Neural crest cell (in vitro differentiated cells): ENCODE measurements around the gene ITM2C. TPM values are rescaled to one million over a fixed set of nuclear protein-coding genes. Genes with fewer than 3 reads are reported as not detected.
A peak's percentile ranks its signal among the peaks of the same experiment; 100 is the strongest.

Source experiments
- DNase-seq: peaks from one replicate; pipeline ENCODE4 v3.0.0; 2021; ENCODE audit warnings: low read depth, mixed read lengths, low spot score
- H3K27ac Mint-ChIP-seq: one replicate; pipeline ENCODE4 v1.8.0; 2021; ENCODE audit warnings: mild to moderate bottlenecking, mixed read lengths; ENCODE audit not compliant: unreplicated experiment
- H3K27me3 Mint-ChIP-seq: 2 replicates; pipeline ENCODE4 v1.8.0; 2021; ENCODE audit warnings: low read depth, mild to moderate bottlenecking, mixed read lengths
- H3K36me3 Mint-ChIP-seq: 2 replicates; pipeline ENCODE4 v1.8.0; 2021; ENCODE audit warnings: low read depth, mild to moderate bottlenecking, mixed read lengths
- H3K4me1 Mint-ChIP-seq: 2 replicates; pipeline ENCODE4 v1.8.0; 2021; ENCODE audit warnings: mixed read lengths
- H3K4me3 Mint-ChIP-seq: one replicate; pipeline ENCODE4 v1.8.0; 2021; ENCODE audit warnings: mild to moderate bottlenecking, mixed read lengths
- H3K9me3 Mint-ChIP-seq: 2 replicates; pipeline ENCODE4 v1.8.0; 2021; ENCODE audit warnings: mixed read lengths
- total RNA-seq: library from RNA; stranded (reverse); gene quantifications from 2 replicates; pipeline ENCODE4 v1.2.1, GENCODE V29; 2021
- TF ChIP-seq, protein P1 (sequence below): fragments of 200-600 bp; sonication (generic); conservative IDR thresholded peaks from 2 replicates; pipeline ENCODE4 v1.5.0; 2021; ENCODE audit warnings: antibody characterized with exemption, mild to moderate bottlenecking

ITM2C gene
- total RNA-seq, 1 donor from 2014 or later, result 106 TPM

DNA sequence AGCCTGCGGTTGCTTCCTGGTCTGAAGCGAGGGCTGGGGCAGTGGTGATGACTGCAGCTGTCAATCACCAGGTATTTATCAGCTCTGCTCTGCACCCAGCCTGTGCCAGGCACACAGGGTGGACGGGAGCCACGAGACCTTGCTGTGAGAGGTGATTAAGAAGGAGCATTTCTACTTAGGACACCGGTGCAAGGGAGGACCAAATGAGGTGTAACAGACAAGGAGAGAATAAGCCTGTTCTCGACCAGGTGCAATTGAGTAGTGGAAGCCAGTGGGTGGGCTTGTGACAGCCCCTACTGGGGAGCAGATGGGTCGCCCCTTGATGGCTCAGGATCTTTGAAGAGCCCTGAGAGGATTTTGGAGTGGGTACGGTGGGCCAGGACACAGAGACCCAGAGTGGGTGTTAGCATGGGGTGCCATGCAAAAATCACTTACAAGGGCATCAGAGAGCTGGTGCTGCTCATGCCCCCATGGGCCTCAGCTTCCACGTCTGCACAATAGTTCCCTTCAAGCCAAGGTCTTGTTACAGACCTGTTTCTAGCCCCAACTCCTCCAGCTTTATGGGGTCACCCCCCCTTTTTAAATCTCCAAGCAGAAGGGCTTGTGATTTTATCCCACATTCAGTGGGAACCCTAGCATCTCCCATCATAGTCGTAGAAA, 35.7 kb downstream of the ITM2C start:
- no peak overlapping the region for H3K27ac Mint-ChIP-seq
- H3K9me3 Mint-ChIP-seq, result no peaks in the 10 kb centered on the region
- H3K4me3 Mint-ChIP-seq, result no peak overlapping the region
- H3K27me3 Mint-ChIP-seq, result no peaks in the 10 kb centered on the region
- TF ChIP-seq, protein P1, sequence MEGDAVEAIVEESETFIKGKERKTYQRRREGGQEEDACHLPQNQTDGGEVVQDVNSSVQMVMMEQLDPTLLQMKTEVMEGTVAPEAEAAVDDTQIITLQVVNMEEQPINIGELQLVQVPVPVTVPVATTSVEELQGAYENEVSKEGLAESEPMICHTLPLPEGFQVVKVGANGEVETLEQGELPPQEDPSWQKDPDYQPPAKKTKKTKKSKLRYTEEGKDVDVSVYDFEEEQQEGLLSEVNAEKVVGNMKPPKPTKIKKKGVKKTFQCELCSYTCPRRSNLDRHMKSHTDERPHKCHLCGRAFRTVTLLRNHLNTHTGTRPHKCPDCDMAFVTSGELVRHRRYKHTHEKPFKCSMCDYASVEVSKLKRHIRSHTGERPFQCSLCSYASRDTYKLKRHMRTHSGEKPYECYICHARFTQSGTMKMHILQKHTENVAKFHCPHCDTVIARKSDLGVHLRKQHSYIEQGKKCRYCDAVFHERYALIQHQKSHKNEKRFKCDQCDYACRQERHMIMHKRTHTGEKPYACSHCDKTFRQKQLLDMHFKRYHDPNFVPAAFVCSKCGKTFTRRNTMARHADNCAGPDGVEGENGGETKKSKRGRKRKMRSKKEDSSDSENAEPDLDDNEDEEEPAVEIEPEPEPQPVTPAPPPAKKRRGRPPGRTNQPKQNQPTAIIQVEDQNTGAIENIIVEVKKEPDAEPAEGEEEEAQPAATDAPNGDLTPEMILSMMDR, result no peak
- no peak for DNase-seq
- no peaks in the 10 kb centered on the region for H3K36me3 Mint-ChIP-seq
- H3K4me1 Mint-ChIP-seq, result peaks cover 24% of the 10 kb centered on the region

DNA sequence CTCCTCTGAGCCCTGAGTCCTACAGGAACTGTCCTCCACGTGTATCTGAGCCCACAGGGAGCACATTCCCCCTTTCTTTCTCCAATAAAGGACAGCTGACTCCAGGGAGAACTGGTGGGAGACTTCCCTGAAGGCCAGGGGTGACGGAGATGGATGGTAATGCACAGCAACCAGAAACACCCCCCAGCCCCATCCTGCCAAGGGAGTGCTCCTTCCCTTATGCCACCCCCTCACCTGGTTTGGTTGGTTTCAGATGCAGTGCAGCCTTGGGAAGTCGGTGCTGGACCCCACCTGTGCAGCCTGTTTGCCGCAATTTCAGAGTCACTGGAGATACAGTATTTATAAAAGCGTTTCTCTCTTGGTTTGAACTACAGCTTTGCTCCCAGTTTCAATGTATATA, 36.3 kb downstream of the ITM2C start:
- no peak overlapping the region for H3K4me3 Mint-ChIP-seq
- no peak overlapping the region for H3K27ac Mint-ChIP-seq
- TF ChIP-seq, protein P1, result no peak
- no peak for DNase-seq
- peaks cover 29% of the 10 kb centered on the region for H3K4me1 Mint-ChIP-seq
- H3K9me3 Mint-ChIP-seq, result no peaks in the 10 kb centered on the region
- no peaks in the 10 kb centered on the region for H3K36me3 Mint-ChIP-seq
- H3K27me3 Mint-ChIP-seq, result no peaks in the 10 kb centered on the region

- TF ChIP-seq, protein P1, result peak; percentile 77
- no peaks in the 10 kb centered on the region for H3K27me3 Mint-ChIP-seq
- H3K9me3 Mint-ChIP-seq, result no peaks in the 10 kb centered on the region
- no peak overlapping the region for H3K27ac Mint-ChIP-seq
- peaks cover 34% of the 10 kb centered on the region for H3K4me1 Mint-ChIP-seq
- no peaks in the 10 kb centered on the region for H3K36me3 Mint-ChIP-seq
- DNase-seq, result peak; percentile 40
- no peak overlapping the region for H3K4me3 Mint-ChIP-seq
Measured at GRCh38 chr2:230902180-230902899, 37.6 kb downstream of the ITM2C start.

DNA sequence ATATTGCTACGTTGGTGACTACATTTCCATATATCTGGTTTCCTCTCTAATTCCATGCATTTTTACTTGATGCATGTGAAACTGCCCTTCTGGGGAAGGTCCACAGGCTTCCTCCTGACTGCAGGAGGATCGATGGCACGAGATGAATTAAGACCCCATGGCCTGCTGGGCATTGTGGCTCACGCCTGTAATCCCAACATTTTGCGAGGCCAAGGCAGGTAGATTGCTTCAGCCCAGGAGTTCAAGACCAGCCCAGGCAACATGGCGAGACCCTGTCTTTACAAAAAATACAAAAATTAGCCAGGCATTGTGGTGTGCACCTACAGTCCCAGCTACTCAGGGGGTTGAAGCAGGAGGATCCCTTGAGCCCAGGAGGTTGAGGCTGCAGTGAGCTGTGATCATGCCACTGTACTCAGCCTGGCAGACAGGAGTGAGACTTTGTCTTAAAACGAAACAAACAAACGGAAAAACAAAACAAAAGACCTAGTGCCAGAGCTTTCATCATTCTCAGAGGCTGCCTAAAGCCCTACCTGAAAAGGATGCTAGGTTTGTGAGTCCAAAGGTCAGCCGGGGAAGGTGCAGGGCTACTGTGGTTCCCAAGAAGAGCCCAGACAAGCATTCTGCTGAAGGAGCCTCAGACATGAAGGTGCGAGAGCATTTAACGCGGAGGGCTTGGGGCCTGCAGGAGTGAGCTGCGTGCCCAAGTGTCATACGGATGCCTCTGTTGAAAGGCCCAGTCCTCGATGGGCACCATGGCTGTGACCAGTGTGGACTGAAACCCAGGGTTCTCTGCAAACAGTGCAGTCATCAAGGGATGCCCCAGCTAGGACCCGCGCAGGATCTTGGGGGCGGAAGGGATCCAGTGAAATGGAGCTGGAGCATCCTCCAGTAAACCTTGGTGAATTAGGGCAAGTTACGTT, 38.7 kb downstream of the ITM2C start:
- no peaks in the 10 kb centered on the region for H3K9me3 Mint-ChIP-seq
- H3K27ac Mint-ChIP-seq, result no peak overlapping the region
- no peaks in the 10 kb centered on the region for H3K27me3 Mint-ChIP-seq
- no peak for DNase-seq
- H3K4me1 Mint-ChIP-seq, result peaks cover 35% of the 10 kb centered on the region
- H3K4me3 Mint-ChIP-seq, result no peak overlapping the region
- no peaks in the 10 kb centered on the region for H3K36me3 Mint-ChIP-seq
- TF ChIP-seq, protein P1, result no peak

DNA sequence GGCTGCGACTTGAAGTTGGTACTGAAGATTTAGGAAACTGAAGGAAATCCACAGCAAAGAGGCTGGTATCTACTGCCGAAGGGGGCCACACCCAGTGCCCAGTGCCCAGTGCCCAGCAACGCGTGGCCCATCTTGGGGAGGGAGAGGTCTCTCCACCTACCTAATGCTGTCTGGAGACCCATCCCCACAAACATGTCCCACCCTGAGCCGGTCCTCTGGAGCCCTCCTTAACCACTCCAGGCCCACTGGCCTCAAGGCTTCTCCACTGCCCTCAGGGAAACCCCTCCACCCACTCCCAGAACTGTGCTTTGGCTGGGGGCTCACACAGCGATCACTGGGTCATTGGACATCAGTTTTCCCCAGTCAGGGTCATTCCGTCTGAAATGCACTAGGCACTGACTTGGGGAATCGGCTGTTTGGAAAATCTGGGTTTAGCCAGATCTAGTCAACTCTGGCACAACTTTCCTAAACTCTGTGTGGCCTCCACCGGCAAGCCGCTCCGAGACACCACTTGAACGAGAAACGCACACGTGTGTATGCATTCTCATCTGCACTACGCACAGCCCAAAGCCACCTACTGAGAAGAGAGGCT, 40.2 kb downstream of the ITM2C start:
- no peak overlapping the region for H3K27ac Mint-ChIP-seq
- H3K36me3 Mint-ChIP-seq, result no peaks in the 10 kb centered on the region
- H3K4me3 Mint-ChIP-seq, result no peak overlapping the region
- H3K27me3 Mint-ChIP-seq, result no peaks in the 10 kb centered on the region
- H3K9me3 Mint-ChIP-seq, result no peaks in the 10 kb centered on the region
- H3K4me1 Mint-ChIP-seq, result peaks cover 35% of the 10 kb centered on the region
- no peak for DNase-seq
- TF ChIP-seq, protein P1, result no peak
